GM23338 (cell line): ENCODE measurements around the gene DPYSL3. TPM values are rescaled to one million over a fixed set of nuclear protein-coding genes. Genes with fewer than 3 reads are reported as not detected.

Experiments
- ATAC-seq: fragments of 200-7000 bp; cut with Tn5 transposase; 3 replicates; pipeline ENCODE4 v1.9.1; 2020
- DNase-seq: peaks from one replicate; pipeline ENCODE4 v3.0.0-alpha.2; 2015; ENCODE audit warnings: low spot score
- H2AFZ ChIP-seq: fragments of 200-600 bp; sonication (generic); 2 replicates; pipeline ENCODE4 v1.8.0; 2016; ENCODE audit warnings: antibody characterized with exemption, mild to moderate bottlenecking, moderate library complexity
- H3F3A ChIP-seq: fragments of 200-600 bp; sonication (generic); replicated peaks from 2 replicates; pipeline ENCODE4 v1.8.0; 2017; ENCODE audit warnings: antibody characterized with exemption, mixed run types, low read depth
- H3K27ac ChIP-seq: fragments of 200-600 bp; sonication (generic); 2 replicates; pipeline ENCODE4 v1.6.1; 2016; ENCODE audit warnings: low read depth
- H3K27me3 ChIP-seq: fragments of 200-600 bp; sonication (generic); 2 replicates; pipeline ENCODE4 v1.8.0; 2016; ENCODE audit warnings: mild to moderate bottlenecking, mixed run types, moderate library complexity; ENCODE audit not compliant: insufficient read depth
- H3K36me3 ChIP-seq: fragments of 200-600 bp; sonication (generic); 2 replicates; pipeline ENCODE4 v1.8.0; 2016; ENCODE audit warnings: mild to moderate bottlenecking; ENCODE audit not compliant: insufficient read depth
- H3K4me1 ChIP-seq: fragments of 200-600 bp; sonication (generic); 2 replicates; pipeline ENCODE4 v1.8.0; 2016; ENCODE audit warnings: mild to moderate bottlenecking, moderate library complexity; ENCODE audit not compliant: insufficient read depth
- H3K4me2 ChIP-seq: fragments of 200-600 bp; sonication (generic); 2 replicates; pipeline ENCODE4 v1.7.1; 2017; ENCODE audit warnings: mixed run types
- H3K4me3 ChIP-seq: fragments of 200-600 bp; sonication (generic); 2 replicates; pipeline ENCODE4 v1.6.1; 2016; ENCODE audit warnings: mixed run types
- H3K79me2 ChIP-seq: fragments of 200-600 bp; sonication (generic); replicated peaks from 2 replicates; pipeline ENCODE4 v1.8.0; 2017; ENCODE audit warnings: mild to moderate bottlenecking; ENCODE audit not compliant: insufficient read depth
- H3K9me2 ChIP-seq: fragments of 200-600 bp; sonication (generic); 2 replicates; pipeline ENCODE4 v1.8.0; 2017; ENCODE audit not compliant: insufficient read depth
- H4K20me1 ChIP-seq: fragments of 200-600 bp; sonication (generic); replicated peaks from 2 replicates; pipeline ENCODE4 v1.8.0; 2017; ENCODE audit warnings: mild to moderate bottlenecking; ENCODE audit not compliant: insufficient read depth
- H3K27ac Mint-ChIP-seq: 2 replicates; pipeline ENCODE4 v1.8.0; 2020; ENCODE audit warnings: inconsistent platforms, mild to moderate bottlenecking, moderate library complexity, mixed read lengths
- H3K27me3 Mint-ChIP-seq: 3 replicates; pipeline ENCODE4 v1.8.0; 2022; ENCODE audit warnings: low read depth, mild to moderate bottlenecking, moderate library complexity, mixed read lengths, inconsistent platforms; ENCODE audit not compliant: insufficient read depth, poor library complexity
- H3K36me3 Mint-ChIP-seq: 3 replicates; pipeline ENCODE4 v1.8.0; 2021; ENCODE audit warnings: low read depth, mild to moderate bottlenecking, inconsistent platforms, moderate library complexity, mixed read lengths
- H3K4me1 Mint-ChIP-seq: 3 replicates; pipeline ENCODE4 v1.8.0; 2020; ENCODE audit warnings: mild to moderate bottlenecking, inconsistent platforms, mixed read lengths
- H3K4me3 Mint-ChIP-seq: 3 replicates; pipeline ENCODE4 v1.8.0; 2021; ENCODE audit warnings: moderate library complexity, mild to moderate bottlenecking, inconsistent platforms, mixed read lengths
- H3K9me3 Mint-ChIP-seq: 3 replicates; pipeline ENCODE4 v1.8.0; 2020; ENCODE audit warnings: moderate library complexity, mild to moderate bottlenecking, inconsistent platforms, mixed read lengths
- CREB1 ChIP-seq: fragments of 250-450 bp; sonication (Bioruptor Pico); IDR thresholded peaks from 2 replicates; pipeline ENCODE4 v1.5.0; 2020; ENCODE audit warnings: low read depth, mild to moderate bottlenecking, moderate library complexity
- EZH2 ChIP-seq: fragments of 200-600 bp; sonication (generic); IDR thresholded peaks from one replicate; pipeline ENCODE4 v1.8.0; 2017; ENCODE audit warnings: antibody characterized with exemption, mild to moderate bottlenecking, low read depth; ENCODE audit not compliant: unreplicated experiment
- EZH2phosphoT487 ChIP-seq: fragments of 200-600 bp; sonication (generic); IDR thresholded peaks from one replicate; pipeline ENCODE4 v1.8.1; 2018; ENCODE audit warnings: antibody characterized with exemption; ENCODE audit not compliant: unreplicated experiment
- JUNB ChIP-seq: IDR thresholded peaks from one replicate; pipeline ENCODE4 v1.6.1; 2016; ENCODE audit warnings: antibody characterized with exemption; ENCODE audit not compliant: unreplicated experiment
- NANOG ChIP-seq: IDR thresholded peaks from 2 replicates; pipeline ENCODE4 v1.6.1; 2016; ENCODE audit warnings: antibody characterized with exemption, borderline replicate concordance
- POLR2AphosphoS5 ChIP-seq: IDR thresholded peaks from 2 replicates; pipeline ENCODE4 v1.6.1; 2016; ENCODE audit warnings: antibody characterized with exemption, low read depth
- STAT1 ChIP-seq: IDR thresholded peaks from one replicate; pipeline ENCODE4 v1.6.1; 2016; ENCODE audit warnings: antibody characterized with exemption; ENCODE audit not compliant: unreplicated experiment
- ZNF114 ChIP-seq: fragments of 250-450 bp; sonication (Bioruptor Pico); IDR thresholded peaks from 2 replicates; pipeline ENCODE4 v1.5.0; 2020; ENCODE audit warnings: mild to moderate bottlenecking, moderate library complexity
- ZNF331 ChIP-seq: fragments of 250-450 bp; sonication (Bioruptor Pico); IDR thresholded peaks from 2 replicates; pipeline ENCODE4 v1.5.0; 2020; ENCODE audit warnings: low read depth, mild to moderate bottlenecking, moderate library complexity
- polyA plus RNA-seq: library from polyadenylated mRNA; unstranded; fragments of >200 nt; fragmentation: Nextera tagmentation; extraction: Ambion mirVana; gene quantifications from 2 replicates; pipeline ENCODE4 v1.2.1, GENCODE V29; 2016
- total RNA-seq: library from RNA; depleted of rRNA; stranded (reverse); fragments of >200 nt; shearing (Covaris generic); gene quantifications from 2 replicates; pipeline ENCODE4 v1.2.3, GENCODE V29; 2014
- TF ChIP-seq, protein P1 (sequence below), 2 experiments: fragments of 200-600 bp in 1 of 2; sonication (generic) in 1 of 2; conservative IDR thresholded peaks; 2 replicates each; pipeline versions ENCODE4 v1.5.1 to v1.6.1; 2016 to 2017; ENCODE audit warnings: antibody characterized with exemption in 2 of 2, low read depth in 2 of 2, mild to moderate bottlenecking in 2 of 2, moderate library complexity in 1 of 2
- TF ChIP-seq, protein P2 (sequence below): fragments of 250-450 bp; sonication (Bioruptor Pico); IDR thresholded peaks from 2 replicates; pipeline ENCODE4 v1.5.0; 2020; ENCODE audit warnings: mild to moderate bottlenecking, moderate library complexity
- TF ChIP-seq, protein P3 (sequence below): IDR thresholded peaks from 2 replicates; pipeline ENCODE4 v1.6.1; 2016; ENCODE audit warnings: antibody characterized with exemption
- TF ChIP-seq, protein P4 (sequence below): IDR thresholded peaks from one replicate; pipeline ENCODE4 v1.6.1; 2018; ENCODE audit warnings: antibody characterized with exemption; ENCODE audit not compliant: unreplicated experiment

Gene DPYSL3
- total and polyA plus RNA-seq, 2 experiments from 2014 or later = 97.6 to 455 TPM

DNA sequence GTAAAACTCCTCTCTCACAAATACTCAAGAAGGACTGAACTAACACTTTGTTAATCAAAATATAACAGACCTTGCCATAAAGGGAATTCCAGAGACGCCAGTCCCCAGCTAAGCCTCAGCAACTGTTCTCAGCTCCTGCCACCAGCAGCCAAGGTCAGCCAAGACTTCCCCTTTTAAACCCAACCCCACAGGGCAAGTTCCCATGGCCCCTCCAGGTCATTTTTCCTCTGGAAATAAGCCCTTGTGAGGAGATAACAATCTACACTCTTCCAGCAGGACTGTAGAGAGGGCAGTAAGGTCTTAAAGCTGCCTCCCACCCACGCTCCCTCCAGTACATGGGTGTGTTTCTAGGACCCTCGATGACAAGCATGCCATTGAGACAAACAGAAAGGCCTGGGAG is 78.3 kb downstream of the DPYSL3 start:
- Mint-ChIP-seq H3K9me3 (no peaks in the 10 kb centered on the region), H3K36me3 (peaks cover 21% of the 10 kb centered on the region), H3K4me1 (peaks cover 62% of the 10 kb centered on the region), H3K27me3 (peaks cover 7% of the 10 kb centered on the region), H3K27ac (peak overlapping the region; percentile 33; the same call in 1 of the 2 replicates), H3K4me3 (no peak overlapping the region)
- Histone ChIP-seq H3K27me3 (no peaks in the 10 kb centered on the region), H2AFZ (no peak overlapping the region), H3K36me3 (peaks cover 10% of the 10 kb centered on the region; the same call in 1 of the 2 replicates), H3K27ac (peak overlapping the region; percentile 56), H3F3A (peaks cover 9% of the 10 kb centered on the region; the same call in 1 of the 2 replicates), H3K4me1 (peaks cover 63% of the 10 kb centered on the region), H3K4me3 (no peak overlapping the region), H3K79me2 (peaks cover 100% of the 10 kb centered on the region), H3K4me2 (peak overlapping the region; percentile 61), H3K9me2 (0 out of 2 replicates have a peak, but pooled peaks cover under 1% of the 10 kb centered on the region), H4K20me1 (peaks cover 78% of the 10 kb centered on the region)
- DNase-seq (no peak), ATAC-seq (peak; percentile 24; the same call in 2 of the 3 replicates)
- TF ChIP-seq, protein P1, sequence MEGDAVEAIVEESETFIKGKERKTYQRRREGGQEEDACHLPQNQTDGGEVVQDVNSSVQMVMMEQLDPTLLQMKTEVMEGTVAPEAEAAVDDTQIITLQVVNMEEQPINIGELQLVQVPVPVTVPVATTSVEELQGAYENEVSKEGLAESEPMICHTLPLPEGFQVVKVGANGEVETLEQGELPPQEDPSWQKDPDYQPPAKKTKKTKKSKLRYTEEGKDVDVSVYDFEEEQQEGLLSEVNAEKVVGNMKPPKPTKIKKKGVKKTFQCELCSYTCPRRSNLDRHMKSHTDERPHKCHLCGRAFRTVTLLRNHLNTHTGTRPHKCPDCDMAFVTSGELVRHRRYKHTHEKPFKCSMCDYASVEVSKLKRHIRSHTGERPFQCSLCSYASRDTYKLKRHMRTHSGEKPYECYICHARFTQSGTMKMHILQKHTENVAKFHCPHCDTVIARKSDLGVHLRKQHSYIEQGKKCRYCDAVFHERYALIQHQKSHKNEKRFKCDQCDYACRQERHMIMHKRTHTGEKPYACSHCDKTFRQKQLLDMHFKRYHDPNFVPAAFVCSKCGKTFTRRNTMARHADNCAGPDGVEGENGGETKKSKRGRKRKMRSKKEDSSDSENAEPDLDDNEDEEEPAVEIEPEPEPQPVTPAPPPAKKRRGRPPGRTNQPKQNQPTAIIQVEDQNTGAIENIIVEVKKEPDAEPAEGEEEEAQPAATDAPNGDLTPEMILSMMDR (conservative IDR thresholded peaks at IDR 0.05; ENCODE audit: low read depth in 2 of 2) = no peak
- TF ChIP-seq JUNB = no peak
- TF ChIP-seq ZNF331 (CRISPR knock-in tag) = no peak
- no peak for TF ChIP-seq STAT1
- no peak for TF ChIP-seq POLR2AphosphoS5
- TF ChIP-seq, protein P2, sequence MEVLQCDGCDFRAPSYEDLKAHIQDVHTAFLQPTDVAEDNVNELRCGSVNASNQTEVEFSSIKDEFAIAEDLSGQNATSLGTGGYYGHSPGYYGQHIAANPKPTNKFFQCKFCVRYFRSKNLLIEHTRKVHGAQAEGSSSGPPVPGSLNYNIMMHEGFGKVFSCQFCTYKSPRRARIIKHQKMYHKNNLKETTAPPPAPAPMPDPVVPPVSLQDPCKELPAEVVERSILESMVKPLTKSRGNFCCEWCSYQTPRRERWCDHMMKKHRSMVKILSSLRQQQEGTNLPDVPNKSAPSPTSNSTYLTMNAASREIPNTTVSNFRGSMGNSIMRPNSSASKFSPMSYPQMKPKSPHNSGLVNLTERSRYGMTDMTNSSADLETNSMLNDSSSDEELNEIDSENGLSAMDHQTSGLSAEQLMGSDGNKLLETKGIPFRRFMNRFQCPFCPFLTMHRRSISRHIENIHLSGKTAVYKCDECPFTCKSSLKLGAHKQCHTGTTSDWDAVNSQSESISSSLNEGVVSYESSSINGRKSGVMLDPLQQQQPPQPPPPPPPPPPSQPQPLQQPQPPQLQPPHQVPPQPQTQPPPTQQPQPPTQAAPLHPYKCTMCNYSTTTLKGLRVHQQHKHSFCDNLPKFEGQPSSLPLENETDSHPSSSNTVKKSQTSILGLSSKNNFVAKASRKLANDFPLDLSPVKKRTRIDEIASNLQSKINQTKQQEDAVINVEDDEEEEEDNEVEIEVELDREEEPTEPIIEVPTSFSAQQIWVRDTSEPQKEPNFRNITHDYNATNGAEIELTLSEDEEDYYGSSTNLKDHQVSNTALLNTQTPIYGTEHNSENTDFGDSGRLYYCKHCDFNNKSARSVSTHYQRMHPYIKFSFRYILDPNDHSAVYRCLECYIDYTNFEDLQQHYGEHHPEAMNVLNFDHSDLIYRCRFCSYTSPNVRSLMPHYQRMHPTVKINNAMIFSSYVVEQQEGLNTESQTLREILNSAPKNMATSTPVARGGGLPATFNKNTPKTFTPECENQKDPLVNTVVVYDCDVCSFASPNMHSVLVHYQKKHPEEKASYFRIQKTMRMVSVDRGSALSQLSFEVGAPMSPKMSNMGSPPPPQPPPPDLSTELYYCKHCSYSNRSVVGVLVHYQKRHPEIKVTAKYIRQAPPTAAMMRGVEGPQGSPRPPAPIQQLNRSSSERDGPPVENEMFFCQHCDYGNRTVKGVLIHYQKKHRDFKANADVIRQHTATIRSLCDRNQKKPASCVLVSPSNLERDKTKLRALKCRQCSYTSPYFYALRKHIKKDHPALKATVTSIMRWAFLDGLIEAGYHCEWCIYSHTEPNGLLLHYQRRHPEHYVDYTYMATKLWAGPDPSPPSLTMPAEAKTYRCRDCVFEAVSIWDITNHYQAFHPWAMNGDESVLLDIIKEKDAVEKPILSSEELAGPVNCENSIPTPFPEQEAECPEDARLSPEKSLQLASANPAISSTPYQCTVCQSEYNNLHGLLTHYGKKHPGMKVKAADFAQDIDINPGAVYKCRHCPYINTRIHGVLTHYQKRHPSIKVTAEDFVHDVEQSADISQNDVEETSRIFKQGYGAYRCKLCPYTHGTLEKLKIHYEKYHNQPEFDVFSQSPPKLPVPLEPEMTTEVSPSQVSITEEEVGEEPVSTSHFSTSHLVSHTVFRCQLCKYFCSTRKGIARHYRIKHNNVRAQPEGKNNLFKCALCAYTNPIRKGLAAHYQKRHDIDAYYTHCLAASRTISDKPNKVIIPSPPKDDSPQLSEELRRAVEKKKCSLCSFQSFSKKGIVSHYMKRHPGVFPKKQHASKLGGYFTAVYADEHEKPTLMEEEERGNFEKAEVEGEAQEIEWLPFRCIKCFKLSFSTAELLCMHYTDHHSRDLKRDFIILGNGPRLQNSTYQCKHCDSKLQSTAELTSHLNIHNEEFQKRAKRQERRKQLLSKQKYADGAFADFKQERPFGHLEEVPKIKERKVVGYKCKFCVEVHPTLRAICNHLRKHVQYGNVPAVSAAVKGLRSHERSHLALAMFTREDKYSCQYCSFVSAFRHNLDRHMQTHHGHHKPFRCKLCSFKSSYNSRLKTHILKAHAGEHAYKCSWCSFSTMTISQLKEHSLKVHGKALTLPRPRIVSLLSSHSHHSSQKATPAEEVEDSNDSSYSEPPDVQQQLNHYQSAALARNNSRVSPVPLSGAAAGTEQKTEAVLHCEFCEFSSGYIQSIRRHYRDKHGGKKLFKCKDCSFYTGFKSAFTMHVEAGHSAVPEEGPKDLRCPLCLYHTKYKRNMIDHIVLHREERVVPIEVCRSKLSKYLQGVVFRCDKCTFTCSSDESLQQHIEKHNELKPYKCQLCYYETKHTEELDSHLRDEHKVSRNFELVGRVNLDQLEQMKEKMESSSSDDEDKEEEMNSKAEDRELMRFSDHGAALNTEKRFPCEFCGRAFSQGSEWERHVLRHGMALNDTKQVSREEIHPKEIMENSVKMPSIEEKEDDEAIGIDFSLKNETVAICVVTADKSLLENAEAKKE (CRISPR knock-in tag) = no peak
- no peak for TF ChIP-seq NANOG
- no peak for TF ChIP-seq EZH2
- TF ChIP-seq EZH2phosphoT487 = no peak
- TF ChIP-seq ZNF114 = no peak
- TF ChIP-seq, protein P3, sequence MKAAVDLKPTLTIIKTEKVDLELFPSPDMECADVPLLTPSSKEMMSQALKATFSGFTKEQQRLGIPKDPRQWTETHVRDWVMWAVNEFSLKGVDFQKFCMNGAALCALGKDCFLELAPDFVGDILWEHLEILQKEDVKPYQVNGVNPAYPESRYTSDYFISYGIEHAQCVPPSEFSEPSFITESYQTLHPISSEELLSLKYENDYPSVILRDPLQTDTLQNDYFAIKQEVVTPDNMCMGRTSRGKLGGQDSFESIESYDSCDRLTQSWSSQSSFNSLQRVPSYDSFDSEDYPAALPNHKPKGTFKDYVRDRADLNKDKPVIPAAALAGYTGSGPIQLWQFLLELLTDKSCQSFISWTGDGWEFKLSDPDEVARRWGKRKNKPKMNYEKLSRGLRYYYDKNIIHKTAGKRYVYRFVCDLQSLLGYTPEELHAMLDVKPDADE = no peak
- no peak for TF ChIP-seq CREB1
- TF ChIP-seq, protein P4, sequence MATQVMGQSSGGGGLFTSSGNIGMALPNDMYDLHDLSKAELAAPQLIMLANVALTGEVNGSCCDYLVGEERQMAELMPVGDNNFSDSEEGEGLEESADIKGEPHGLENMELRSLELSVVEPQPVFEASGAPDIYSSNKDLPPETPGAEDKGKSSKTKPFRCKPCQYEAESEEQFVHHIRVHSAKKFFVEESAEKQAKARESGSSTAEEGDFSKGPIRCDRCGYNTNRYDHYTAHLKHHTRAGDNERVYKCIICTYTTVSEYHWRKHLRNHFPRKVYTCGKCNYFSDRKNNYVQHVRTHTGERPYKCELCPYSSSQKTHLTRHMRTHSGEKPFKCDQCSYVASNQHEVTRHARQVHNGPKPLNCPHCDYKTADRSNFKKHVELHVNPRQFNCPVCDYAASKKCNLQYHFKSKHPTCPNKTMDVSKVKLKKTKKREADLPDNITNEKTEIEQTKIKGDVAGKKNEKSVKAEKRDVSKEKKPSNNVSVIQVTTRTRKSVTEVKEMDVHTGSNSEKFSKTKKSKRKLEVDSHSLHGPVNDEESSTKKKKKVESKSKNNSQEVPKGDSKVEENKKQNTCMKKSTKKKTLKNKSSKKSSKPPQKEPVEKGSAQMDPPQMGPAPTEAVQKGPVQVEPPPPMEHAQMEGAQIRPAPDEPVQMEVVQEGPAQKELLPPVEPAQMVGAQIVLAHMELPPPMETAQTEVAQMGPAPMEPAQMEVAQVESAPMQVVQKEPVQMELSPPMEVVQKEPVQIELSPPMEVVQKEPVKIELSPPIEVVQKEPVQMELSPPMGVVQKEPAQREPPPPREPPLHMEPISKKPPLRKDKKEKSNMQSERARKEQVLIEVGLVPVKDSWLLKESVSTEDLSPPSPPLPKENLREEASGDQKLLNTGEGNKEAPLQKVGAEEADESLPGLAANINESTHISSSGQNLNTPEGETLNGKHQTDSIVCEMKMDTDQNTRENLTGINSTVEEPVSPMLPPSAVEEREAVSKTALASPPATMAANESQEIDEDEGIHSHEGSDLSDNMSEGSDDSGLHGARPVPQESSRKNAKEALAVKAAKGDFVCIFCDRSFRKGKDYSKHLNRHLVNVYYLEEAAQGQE = no peak
